ENCODE results near the gene BCR. TPM values are rescaled to one million over a fixed set of nuclear protein-coding genes. Genes with fewer than 3 reads are reported as not detected.

Gene BCR
- total and polyA plus RNA-seq, 2 experiments from 2014 or later: 38.8 to 42.2 TPM

DNA sequence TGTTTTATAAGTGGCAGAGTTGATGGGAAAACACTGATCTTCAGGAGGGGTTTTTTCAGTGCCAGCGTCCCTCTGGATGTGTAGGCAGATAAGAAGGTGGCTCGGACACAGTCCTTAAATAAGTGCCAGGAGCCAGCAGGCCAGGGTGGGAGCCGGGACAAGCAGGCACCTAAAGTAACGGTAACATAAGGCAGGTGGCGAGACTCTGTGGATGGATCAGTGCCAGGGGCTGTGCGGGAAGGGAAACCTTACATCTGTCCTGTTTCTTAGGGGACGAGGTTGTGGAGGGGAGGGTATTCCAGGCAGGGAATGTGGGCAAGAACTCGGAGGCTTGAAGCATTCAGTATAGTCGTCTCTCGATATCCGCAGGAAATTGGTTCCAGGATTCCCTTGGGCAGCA, 15.9 kb downstream of the BCR start:
- peaks cover 87% of the 10 kb centered on the region for H4K20me1 ChIP-seq (ENCODE audit: insufficient read depth, poor library complexity, severe bottlenecking)
- no peak for DNase-seq (ENCODE audit: low spot score)
- TF ChIP-seq EZH2phosphoT487 (IDR thresholded peaks at IDR 0.05; ENCODE audit: low read depth, severe bottlenecking, unreplicated experiment): no peak
- TF ChIP-seq, protein P1, sequence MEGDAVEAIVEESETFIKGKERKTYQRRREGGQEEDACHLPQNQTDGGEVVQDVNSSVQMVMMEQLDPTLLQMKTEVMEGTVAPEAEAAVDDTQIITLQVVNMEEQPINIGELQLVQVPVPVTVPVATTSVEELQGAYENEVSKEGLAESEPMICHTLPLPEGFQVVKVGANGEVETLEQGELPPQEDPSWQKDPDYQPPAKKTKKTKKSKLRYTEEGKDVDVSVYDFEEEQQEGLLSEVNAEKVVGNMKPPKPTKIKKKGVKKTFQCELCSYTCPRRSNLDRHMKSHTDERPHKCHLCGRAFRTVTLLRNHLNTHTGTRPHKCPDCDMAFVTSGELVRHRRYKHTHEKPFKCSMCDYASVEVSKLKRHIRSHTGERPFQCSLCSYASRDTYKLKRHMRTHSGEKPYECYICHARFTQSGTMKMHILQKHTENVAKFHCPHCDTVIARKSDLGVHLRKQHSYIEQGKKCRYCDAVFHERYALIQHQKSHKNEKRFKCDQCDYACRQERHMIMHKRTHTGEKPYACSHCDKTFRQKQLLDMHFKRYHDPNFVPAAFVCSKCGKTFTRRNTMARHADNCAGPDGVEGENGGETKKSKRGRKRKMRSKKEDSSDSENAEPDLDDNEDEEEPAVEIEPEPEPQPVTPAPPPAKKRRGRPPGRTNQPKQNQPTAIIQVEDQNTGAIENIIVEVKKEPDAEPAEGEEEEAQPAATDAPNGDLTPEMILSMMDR (IDR thresholded peaks at IDR 0.05; ENCODE audit: poor library complexity): no peak
- TF ChIP-seq EZH2 (IDR thresholded peaks at IDR 0.05; ENCODE audit: borderline replicate concordance): no peak
- no peak overlapping the region for H2AFZ ChIP-seq
- no peaks in the 10 kb centered on the region for H3K9me3 ChIP-seq (ENCODE audit: low read depth)
- H3K4me3 ChIP-seq: no peak overlapping the region
- no peaks in the 10 kb centered on the region for H3K4me1 ChIP-seq (ENCODE audit: insufficient read depth)
- H3K79me2 ChIP-seq: peaks cover 100% of the 10 kb centered on the region
- WGBS (ENCODE audit: low lambda C conversion rate, missing lambda C conversion rate): 78% methylated on average over 11 of the region's 11 CpGs
- no peak overlapping the region for H3K27ac ChIP-seq
- no peaks in the 10 kb centered on the region for H3K36me3 ChIP-seq (replicated peaks; ENCODE audit: insufficient read depth, low read depth)
- H3K27me3 ChIP-seq: no peaks in the 10 kb centered on the region
- H3K4me2 ChIP-seq: no peak overlapping the region
- H3K9me2 ChIP-seq (replicated peaks; ENCODE audit: insufficient read depth): no peaks in the 10 kb centered on the region

DNA sequence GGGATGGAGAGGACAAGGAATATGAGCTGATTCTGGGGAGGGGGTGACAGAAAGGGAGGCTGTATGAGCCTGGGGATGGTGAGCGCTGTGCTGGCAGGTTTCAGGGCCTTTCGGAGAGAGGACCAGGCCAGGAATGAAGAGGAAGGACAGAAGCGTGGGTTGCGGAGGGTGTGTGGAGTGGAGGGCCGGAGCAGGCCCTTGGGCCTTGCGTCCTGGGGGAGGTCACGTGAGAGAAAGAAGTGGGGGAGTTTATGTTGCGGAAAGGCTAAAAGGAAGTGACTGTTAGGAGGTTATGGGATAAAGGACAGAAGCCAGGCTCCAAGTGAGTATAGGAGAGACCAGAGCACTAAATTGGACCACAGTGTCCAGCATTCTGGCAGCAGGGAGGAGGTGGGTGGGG, 17.5 kb downstream of the BCR start:
- H3K36me3 ChIP-seq (replicated peaks; ENCODE audit: insufficient read depth, low read depth): no peaks in the 10 kb centered on the region
- H3K9me2 ChIP-seq (replicated peaks; ENCODE audit: insufficient read depth): no peaks in the 10 kb centered on the region
- peaks cover 79% of the 10 kb centered on the region for H4K20me1 ChIP-seq (ENCODE audit: insufficient read depth, poor library complexity, severe bottlenecking)
- 82% methylated on average over 8 of the region's 8 CpGs for WGBS (ENCODE audit: low lambda C conversion rate, missing lambda C conversion rate)
- H3K4me1 ChIP-seq (ENCODE audit: insufficient read depth): no peaks in the 10 kb centered on the region
- no peak for DNase-seq (ENCODE audit: low spot score)
- no peak overlapping the region for H2AFZ ChIP-seq
- H3K4me3 ChIP-seq: no peak overlapping the region
- H3K27ac ChIP-seq: no peak overlapping the region
- no peaks in the 10 kb centered on the region for H3K9me3 ChIP-seq (ENCODE audit: low read depth)
- no peak overlapping the region for H3K4me2 ChIP-seq
- H3K27me3 ChIP-seq: no peaks in the 10 kb centered on the region
- TF ChIP-seq, protein P1 (IDR thresholded peaks at IDR 0.05; ENCODE audit: poor library complexity): no peak
- TF ChIP-seq EZH2phosphoT487 (IDR thresholded peaks at IDR 0.05; ENCODE audit: low read depth, severe bottlenecking, unreplicated experiment): no peak
- peaks cover 98% of the 10 kb centered on the region for H3K79me2 ChIP-seq

DNA sequence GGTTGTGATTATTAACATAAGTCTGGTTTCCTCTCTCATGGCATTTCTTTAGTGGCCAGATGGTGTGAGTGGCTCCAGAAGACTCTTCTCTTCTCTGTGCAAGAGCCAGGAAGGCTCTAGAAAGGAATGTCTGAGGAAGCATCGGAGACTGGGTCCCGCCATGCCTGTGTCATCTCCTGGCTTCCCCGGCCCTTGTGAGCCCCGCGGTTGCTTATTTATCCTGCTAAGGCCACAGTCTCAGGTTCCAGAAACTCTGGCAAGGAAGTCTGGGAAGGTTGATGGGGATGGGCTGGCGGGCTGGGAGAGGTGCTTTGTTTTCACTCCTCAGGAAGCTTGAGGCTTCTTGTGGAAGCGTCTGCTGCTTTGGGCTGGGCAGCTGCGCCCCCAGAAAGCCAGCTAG, 18.9 kb downstream of the BCR start:
- 65% methylated on average over 8 of the region's 8 CpGs for WGBS (ENCODE audit: low lambda C conversion rate, missing lambda C conversion rate)
- no peak overlapping the region for H3K4me3 ChIP-seq
- H3K27me3 ChIP-seq: no peaks in the 10 kb centered on the region
- no peaks in the 10 kb centered on the region for H3K36me3 ChIP-seq (replicated peaks; ENCODE audit: insufficient read depth, low read depth)
- no peaks in the 10 kb centered on the region for H3K9me2 ChIP-seq (replicated peaks; ENCODE audit: insufficient read depth)
- H3K9me3 ChIP-seq (ENCODE audit: low read depth): no peaks in the 10 kb centered on the region
- H4K20me1 ChIP-seq (ENCODE audit: insufficient read depth, poor library complexity, severe bottlenecking): peaks cover 74% of the 10 kb centered on the region
- TF ChIP-seq, protein P1 (IDR thresholded peaks at IDR 0.05; ENCODE audit: poor library complexity): no peak
- TF ChIP-seq EZH2phosphoT487 (IDR thresholded peaks at IDR 0.05; ENCODE audit: low read depth, severe bottlenecking, unreplicated experiment): no peak
- TF ChIP-seq EZH2 (IDR thresholded peaks at IDR 0.05; ENCODE audit: borderline replicate concordance): no peak
- H2AFZ ChIP-seq: no peak overlapping the region
- no peaks in the 10 kb centered on the region for H3K4me1 ChIP-seq (ENCODE audit: insufficient read depth)
- no peak overlapping the region for H3K27ac ChIP-seq
- no peak for DNase-seq (ENCODE audit: low spot score)
- H3K79me2 ChIP-seq: peaks cover 98% of the 10 kb centered on the region
- no peak overlapping the region for H3K4me2 ChIP-seq

DNA sequence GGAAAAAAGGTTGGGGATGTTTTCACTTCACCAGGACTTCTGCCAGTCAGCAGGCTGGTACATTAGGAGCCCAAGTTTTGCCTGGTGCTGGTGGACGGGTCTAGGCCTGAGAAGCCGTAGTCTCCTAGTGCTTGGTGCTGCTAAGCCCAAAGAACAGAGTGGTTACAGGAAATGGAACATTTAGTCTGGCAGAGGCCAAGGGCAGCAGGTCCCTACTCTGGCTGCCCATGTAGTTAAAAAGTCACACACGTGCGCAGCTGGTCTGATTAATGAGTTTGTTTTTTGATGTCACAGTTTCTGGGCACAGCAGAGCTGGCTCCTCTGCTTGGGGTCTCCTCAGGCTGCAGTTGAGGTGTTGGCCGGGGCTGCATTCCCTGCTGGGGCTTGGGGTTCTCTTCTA, 20.6 kb downstream of the BCR start:
- Histone ChIP-seq H4K20me1 (ENCODE audit: insufficient read depth, poor library complexity, severe bottlenecking) (peaks cover 75% of the 10 kb centered on the region), H3K9me3 (ENCODE audit: low read depth) (no peaks in the 10 kb centered on the region), H3K27ac (no peak overlapping the region), H2AFZ (no peak overlapping the region), H3K9me2 (replicated peaks; ENCODE audit: insufficient read depth) (no peaks in the 10 kb centered on the region), H3K36me3 (replicated peaks; ENCODE audit: insufficient read depth, low read depth) (no peaks in the 10 kb centered on the region), H3K79me2 (peaks cover 98% of the 10 kb centered on the region), H3K4me1 (ENCODE audit: insufficient read depth) (no peaks in the 10 kb centered on the region), H3K4me3 (no peak overlapping the region), H3K27me3 (no peaks in the 10 kb centered on the region), H3K4me2 (no peak overlapping the region)
- 94% methylated on average over 5 of the region's 5 CpGs for WGBS (ENCODE audit: low lambda C conversion rate, missing lambda C conversion rate)
- no peak for DNase-seq (ENCODE audit: low spot score)
- TF ChIP-seq EZH2 (IDR thresholded peaks at IDR 0.05; ENCODE audit: borderline replicate concordance): no peak
- TF ChIP-seq EZH2phosphoT487 (IDR thresholded peaks at IDR 0.05; ENCODE audit: low read depth, severe bottlenecking, unreplicated experiment): no peak
- TF ChIP-seq, protein P1 (IDR thresholded peaks at IDR 0.05; ENCODE audit: poor library complexity): no peak

Measured in hepatocyte (in vitro differentiated cells).